ENCODE measurements around the gene ACTA1.
"Not testable (repeated sequence)": the region's sequence is repeated elsewhere in the genome, so short reads cannot be mapped to it uniquely, and the experiment has no call there.

Gene ACTA1

DNA sequence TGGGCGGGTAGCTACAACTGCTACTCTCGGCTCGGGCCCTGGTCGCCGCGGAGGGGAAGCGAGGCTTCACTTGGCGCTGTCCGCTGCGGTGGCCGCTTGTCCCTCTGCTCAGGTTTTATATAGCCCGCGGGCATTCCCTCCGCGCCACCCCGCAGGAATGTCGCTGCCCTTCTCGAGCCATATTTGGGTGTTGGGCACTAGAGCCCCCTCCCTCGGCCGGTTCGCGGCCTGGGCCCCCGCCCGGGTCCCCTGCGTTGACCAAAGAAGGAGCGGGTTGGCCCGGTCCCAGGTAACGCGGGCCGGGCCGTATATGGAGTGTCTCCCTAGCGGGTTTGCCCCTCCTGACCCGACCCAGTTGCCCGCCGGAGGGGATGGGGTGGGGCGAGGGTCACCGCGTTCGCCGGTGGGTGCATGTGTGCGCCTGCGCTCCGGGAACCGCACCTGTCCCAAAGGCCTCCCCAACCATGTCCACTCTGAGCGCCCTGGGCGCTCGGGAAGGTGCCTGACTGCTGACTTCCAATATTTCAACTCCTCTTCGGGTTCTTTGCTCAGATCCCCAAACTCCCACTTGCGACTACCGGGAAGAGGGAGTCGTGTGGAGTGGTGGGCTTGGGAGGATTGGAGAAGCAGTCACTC, at the start of gene ACTA1:
ACTA1 (minus strand) TSS at position 90 of the 636 bp plus-strand sequence. CDS start 979 bp downstream, outside the sequence.
- Mint-ChIP-seq H3K36me3 (peaks cover 3% of the 10 kb centered on the region), H3K9me3 (no peaks in the 10 kb centered on the region), H3K4me3 (no peak within 1 kb of the TSS), H3K4me1 (peaks cover 11% of the 10 kb centered on the region), H3K27me3 (peaks cover 24% of the 10 kb centered on the region), H3K27ac (no peak within 1 kb of the TSS)
- ATAC-seq (ENCODE audit: low read depth) = no peak
- no peak for DNase-seq (ENCODE audit: low spot score in 2 of 2)

- Mint-ChIP-seq H3K4me1 (peaks cover 24% of the 10 kb centered on the region), H3K27ac (peak overlapping the region; percentile 90), H3K36me3 (peaks cover 23% of the 10 kb centered on the region), H3K4me3 (no peak overlapping the region), H3K27me3 (no peaks in the 10 kb centered on the region), H3K9me3 (no peaks in the 10 kb centered on the region)
- DNase-seq (ENCODE audit: low spot score in 2 of 2) (no peak), ATAC-seq (ENCODE audit: low read depth) (no peak)
These were observed 48.6 kb upstream of the ACTA1 start for GRCh38 chr1:229482511-229482910.

- Mint-ChIP-seq H3K4me3 (no peak overlapping the region), H3K27ac (peak overlapping the region; percentile 90), H3K36me3 (peaks cover 13% of the 10 kb centered on the region), H3K9me3 (no peaks in the 10 kb centered on the region), H3K27me3 (no peaks in the 10 kb centered on the region), H3K4me1 (peaks cover 24% of the 10 kb centered on the region)
- ATAC-seq (ENCODE audit: low read depth) (peak; percentile 70), DNase-seq (ENCODE audit: low spot score in 2 of 2) (peak; percentile 30 to 51)
These were observed 46.6 kb upstream of the ACTA1 start for GRCh38 chr1:229480495-229480894.

DNA sequence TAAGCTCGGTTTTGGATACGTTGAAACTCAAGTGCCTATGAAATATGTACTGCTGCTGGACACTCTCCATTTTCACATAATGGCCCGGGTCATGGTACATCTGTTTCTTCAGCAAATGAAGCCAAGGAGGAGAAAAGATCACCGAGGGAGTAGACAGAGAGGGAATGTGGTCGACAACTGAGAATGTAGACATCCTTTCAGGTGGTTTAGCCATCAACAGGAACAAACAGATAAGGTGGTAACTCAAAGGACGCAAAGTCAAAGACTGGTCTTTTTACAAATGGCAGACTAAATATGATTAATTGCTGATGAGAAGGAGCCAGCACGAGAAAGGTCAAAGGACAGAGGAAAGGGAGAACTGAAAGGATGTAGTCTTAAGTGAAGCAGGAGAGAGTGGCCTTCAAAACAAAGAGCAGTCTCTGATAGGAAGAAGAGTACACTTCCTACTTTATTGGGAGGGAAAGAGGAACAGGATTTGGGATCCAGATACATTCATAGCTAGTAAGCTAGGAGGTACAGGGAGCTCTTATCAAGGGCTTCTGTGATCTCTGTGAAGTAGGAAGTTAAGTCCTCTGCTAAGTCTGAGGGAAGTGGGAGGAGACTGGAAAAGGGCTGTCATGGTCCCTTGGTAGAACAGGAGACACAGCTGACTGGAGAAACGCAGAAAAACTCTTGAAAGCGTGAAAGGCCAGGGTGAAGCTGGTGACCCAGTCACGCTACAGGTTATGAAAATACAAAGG, 45.9 kb upstream of the ACTA1 start:
- H3K27ac Mint-ChIP-seq = peak overlapping the region; percentile 90
- no peaks in the 10 kb centered on the region for H3K9me3 Mint-ChIP-seq
- DNase-seq (ENCODE audit: low spot score in 2 of 2) (peak; percentile 32 to 52), ATAC-seq (ENCODE audit: low read depth) (peak; percentile 83)
- H3K4me3 Mint-ChIP-seq = peak overlapping the region; percentile 65
- no peaks in the 10 kb centered on the region for H3K27me3 Mint-ChIP-seq
- peaks cover 24% of the 10 kb centered on the region for H3K4me1 Mint-ChIP-seq
- peaks cover 11% of the 10 kb centered on the region for H3K36me3 Mint-ChIP-seq

DNA sequence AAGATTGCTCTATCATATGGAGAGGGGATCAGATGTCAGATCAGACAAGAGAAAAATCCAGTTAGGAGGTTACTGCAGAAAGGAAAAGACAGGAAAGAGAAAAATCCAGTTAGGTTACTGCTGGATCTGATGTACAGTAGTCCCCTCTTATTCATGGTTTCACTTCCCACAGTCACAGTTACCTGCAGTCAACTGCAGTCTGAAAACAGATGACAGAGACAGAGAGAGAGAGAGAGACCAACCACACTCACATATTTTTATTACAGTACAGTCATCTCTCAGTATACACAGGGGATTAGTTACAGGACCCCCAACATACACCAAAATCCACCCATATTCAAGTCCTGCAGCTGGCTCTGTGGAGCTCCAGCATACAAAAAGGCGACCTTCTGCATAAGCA, 45.0 kb upstream of the ACTA1 start:
- Mint-ChIP-seq H3K9me3 (no peaks in the 10 kb centered on the region), H3K4me3 (no peak overlapping the region), H3K4me1 (peaks cover 24% of the 10 kb centered on the region)

DNA sequence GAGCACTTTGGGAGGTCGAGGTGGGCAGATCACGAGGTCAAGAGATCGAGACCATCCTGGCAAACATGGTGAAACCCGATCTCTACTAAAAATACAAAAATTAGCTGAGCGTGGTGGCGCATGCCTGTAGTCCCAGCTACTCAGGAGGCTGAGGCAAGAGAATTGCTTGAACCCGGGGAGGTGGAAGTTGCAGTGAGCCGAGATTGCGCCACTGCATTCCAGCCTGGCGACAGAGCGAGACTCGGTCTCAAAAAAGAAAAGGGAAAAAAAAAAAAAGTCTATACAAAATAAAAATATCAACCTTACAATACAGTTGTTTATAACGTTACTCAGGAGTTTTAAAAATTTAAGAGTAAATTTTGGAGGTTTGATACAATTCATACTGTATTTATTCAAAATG, 42.0 kb upstream of the ACTA1 start:
- not testable (repeated sequence) for H3K27ac Mint-ChIP-seq; H3K4me3 Mint-ChIP-seq; DNase-seq (ENCODE audit: low spot score in 2 of 2); ATAC-seq (ENCODE audit: low read depth); H3K9me3 Mint-ChIP-seq; H3K27me3 Mint-ChIP-seq
- Mint-ChIP-seq H3K36me3 (peaks cover 18% of the 10 kb centered on the region), H3K4me1 (peaks cover 19% of the 10 kb centered on the region)

More for the DNA sequence above, 45.0 kb upstream of the ACTA1 start:
- Mint-ChIP-seq H3K27me3 (no peaks in the 10 kb centered on the region), H3K27ac (peak overlapping the region; percentile 90), H3K36me3 (peaks cover 18% of the 10 kb centered on the region)
- peak; percentile 53 for ATAC-seq (ENCODE audit: low read depth)
- DNase-seq (ENCODE audit: low spot score in 2 of 2) = peak; percentile 12 to 20

- peaks cover 26% of the 10 kb centered on the region for H3K36me3 Mint-ChIP-seq
- H3K4me1 Mint-ChIP-seq = peaks cover 12% of the 10 kb centered on the region
- no peaks in the 10 kb centered on the region for H3K27me3 Mint-ChIP-seq
- no peaks in the 10 kb centered on the region for H3K9me3 Mint-ChIP-seq
- no peak overlapping the region for H3K4me3 Mint-ChIP-seq
- ATAC-seq (ENCODE audit: low read depth) (no peak), DNase-seq (ENCODE audit: low spot score in 2 of 2) (no peak)
- no peak overlapping the region for H3K27ac Mint-ChIP-seq
These were observed 40.6 kb upstream of the ACTA1 start for GRCh38 chr1:229474509-229474908.

DNA sequence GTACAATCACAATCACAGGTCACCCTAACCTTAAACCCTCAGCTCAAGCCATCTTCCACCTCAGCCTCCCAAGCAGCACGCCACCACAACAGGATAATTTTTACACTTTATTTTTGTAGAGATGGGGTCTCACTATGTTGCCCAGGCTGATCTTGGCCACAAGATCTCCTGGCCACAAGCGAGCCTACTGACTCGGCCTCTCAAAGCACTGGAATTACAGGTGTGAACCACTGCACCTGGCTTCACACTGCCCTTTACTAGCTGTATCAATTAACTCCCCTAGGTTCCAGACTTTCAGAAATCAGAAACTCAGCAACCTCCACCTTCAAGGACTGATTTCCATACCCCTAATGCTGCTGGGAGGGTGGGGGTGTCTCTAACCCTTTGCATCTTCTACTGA, 37.3 kb upstream of the ACTA1 start:
- no peak for DNase-seq (ENCODE audit: low spot score in 2 of 2)
- Mint-ChIP-seq H3K27ac (no peak overlapping the region), H3K4me1 (peaks cover 2% of the 10 kb centered on the region), H3K4me3 (no peak overlapping the region), H3K9me3 (no peaks in the 10 kb centered on the region), H3K27me3 (no peaks in the 10 kb centered on the region), H3K36me3 (peaks cover 38% of the 10 kb centered on the region)
- ATAC-seq (ENCODE audit: low read depth) = no peak

- Mint-ChIP-seq H3K9me3 (no peaks in the 10 kb centered on the region), H3K27me3 (no peaks in the 10 kb centered on the region), H3K4me1 (peaks cover 2% of the 10 kb centered on the region), H3K36me3 (peaks cover 38% of the 10 kb centered on the region), H3K4me3 (no peak overlapping the region), H3K27ac (no peak overlapping the region)
- no peak for ATAC-seq (ENCODE audit: low read depth)
- no peak for DNase-seq (ENCODE audit: low spot score in 2 of 2)
These were observed 36.6 kb upstream of the ACTA1 start for GRCh38 chr1:229470406-229471043.

- Mint-ChIP-seq H3K27ac (no peak overlapping the region), H3K4me3 (no peak overlapping the region), H3K9me3 (no peaks in the 10 kb centered on the region), H3K4me1 (peaks cover 2% of the 10 kb centered on the region), H3K36me3 (peaks cover 40% of the 10 kb centered on the region), H3K27me3 (no peaks in the 10 kb centered on the region)
- ATAC-seq (ENCODE audit: low read depth) = no peak
- DNase-seq (ENCODE audit: low spot score in 2 of 2) = no peak
These were observed 33.0 kb upstream of the ACTA1 start for GRCh38 chr1:229466887-229467286.

GRCh38 chr1:229464672-229465071, 30.8 kb upstream of the ACTA1 start:
- Mint-ChIP-seq H3K27me3 (no peaks in the 10 kb centered on the region), H3K4me3 (no peak overlapping the region), H3K27ac (no peak overlapping the region), H3K36me3 (peaks cover 38% of the 10 kb centered on the region), H3K9me3 (no peaks in the 10 kb centered on the region), H3K4me1 (peaks cover 2% of the 10 kb centered on the region)
- DNase-seq (ENCODE audit: low spot score in 2 of 2) (no peak), ATAC-seq (ENCODE audit: low read depth) (no peak)

DNA sequence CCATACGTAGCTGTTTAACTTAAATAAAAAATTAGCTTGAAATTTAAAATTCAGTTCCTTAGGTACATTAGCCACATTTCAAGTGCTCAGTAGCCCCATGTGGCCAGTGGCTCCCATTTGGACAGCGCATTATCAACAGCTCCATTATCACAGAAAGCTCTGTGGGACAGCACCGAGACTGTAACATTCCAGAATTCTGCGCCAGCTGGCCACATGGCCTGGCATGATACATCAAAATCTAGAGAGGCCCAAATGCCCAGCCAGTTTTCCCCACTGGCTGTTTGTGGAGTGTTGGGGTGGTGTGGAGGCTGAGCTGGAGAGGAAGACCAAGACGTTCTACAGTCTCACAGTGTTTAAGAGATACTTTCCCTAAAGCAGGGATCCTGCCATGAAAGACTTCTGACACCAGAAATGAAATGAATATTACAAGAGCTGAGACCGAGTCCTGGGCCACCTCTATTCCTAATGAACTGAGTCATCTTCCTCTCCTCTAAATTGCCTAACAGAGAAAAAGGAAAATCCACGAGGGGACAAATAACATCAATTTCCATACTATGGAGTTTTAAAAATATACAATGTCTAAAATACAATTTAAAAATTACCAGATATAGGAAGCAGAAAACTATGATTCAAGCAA, 27.3 kb upstream of the ACTA1 start:
- no peaks in the 10 kb centered on the region for H3K4me1 Mint-ChIP-seq
- no peaks in the 10 kb centered on the region for H3K9me3 Mint-ChIP-seq
- no peak for DNase-seq (ENCODE audit: low spot score in 2 of 2)
- no peak for ATAC-seq (ENCODE audit: low read depth)
- H3K36me3 Mint-ChIP-seq = peaks cover 41% of the 10 kb centered on the region
- H3K4me3 Mint-ChIP-seq = no peak overlapping the region
- H3K27me3 Mint-ChIP-seq = no peaks in the 10 kb centered on the region
- H3K27ac Mint-ChIP-seq = no peak overlapping the region

GRCh38 chr1:229459815-229460214, 25.9 kb upstream of the ACTA1 start:
- no peaks in the 10 kb centered on the region for H3K27me3 Mint-ChIP-seq
- H3K9me3 Mint-ChIP-seq = no peaks in the 10 kb centered on the region
- peaks cover 42% of the 10 kb centered on the region for H3K36me3 Mint-ChIP-seq
- no peak overlapping the region for H3K4me3 Mint-ChIP-seq
- H3K4me1 Mint-ChIP-seq = no peaks in the 10 kb centered on the region
- ATAC-seq (ENCODE audit: low read depth) (no peak), DNase-seq (ENCODE audit: low spot score in 2 of 2) (no peak)
- no peak overlapping the region for H3K27ac Mint-ChIP-seq

DNA sequence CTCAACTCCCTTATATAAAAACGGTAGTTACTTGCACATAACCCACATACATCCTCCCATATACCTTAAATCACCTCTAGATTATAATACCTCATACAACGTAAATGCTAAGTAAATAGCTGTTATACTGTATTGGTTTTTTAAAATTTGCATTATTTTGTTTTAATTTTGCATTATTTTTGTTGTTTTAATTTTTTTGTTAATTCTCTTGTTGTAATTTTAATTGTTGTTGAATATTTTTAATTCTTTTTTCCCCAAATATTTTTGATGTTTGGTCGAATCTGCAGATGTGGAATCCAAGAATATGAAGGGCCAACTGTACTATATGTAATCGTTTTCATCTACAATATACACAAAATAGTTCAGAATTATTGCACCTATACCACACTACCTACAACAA, 23.5 kb upstream of the ACTA1 start:
- Mint-ChIP-seq H3K27me3 (no peaks in the 10 kb centered on the region), H3K27ac (no peak overlapping the region), H3K36me3 (peaks cover 31% of the 10 kb centered on the region), H3K4me1 (no peaks in the 10 kb centered on the region), H3K9me3 (no peaks in the 10 kb centered on the region), H3K4me3 (no peak overlapping the region)
- ATAC-seq (ENCODE audit: low read depth) (no peak), DNase-seq (ENCODE audit: low spot score in 2 of 2) (no peak)

Measured in memory B cell (primary cell).